NCI-H345 treated with DMSO at 0.1 percent for 48 hours (cell line): ENCODE measurements around the gene USP10.
A peak's percentile ranks its signal among the peaks of the same experiment; 100 is the strongest.

Source experiments
- DNase-seq: peaks from one replicate; lab custom pipeline; 2025; ENCODE audit not compliant: unreplicated experiment; lab: John Stamatoyannopoulos, UW

The USP10 gene

GRCh38 chr16:84768808-84769197 is 69.0 kb downstream of the USP10 start:
- no peak for DNase-seq

GRCh38 chr16:84769416-84769815 is 69.6 kb downstream of the USP10 start:
- DNase-seq: no peak

DNA sequence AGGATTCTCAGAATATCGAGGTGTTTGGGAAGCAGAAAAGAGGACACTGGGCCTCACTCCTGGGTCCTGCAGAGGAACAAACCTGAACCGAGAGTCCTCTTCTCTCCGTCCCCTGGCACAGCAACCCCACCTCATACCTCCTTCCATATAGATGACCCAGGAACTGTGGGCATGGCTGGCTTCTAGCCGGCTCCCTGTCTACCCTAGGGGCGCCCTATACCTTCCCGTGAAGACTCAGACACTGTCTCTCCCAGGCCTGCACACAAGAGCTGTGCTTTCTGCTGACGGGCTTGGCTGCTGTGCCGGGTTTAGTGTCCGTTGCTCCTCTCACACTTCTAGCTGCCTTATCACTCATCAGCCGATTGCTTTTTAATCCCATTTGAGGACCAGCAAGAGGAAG is 73.5 kb downstream of the USP10 start:
- DNase-seq: no peak

- DNase-seq: no peak
Observed at GRCh38 chr16:84774810-84775209, 75.0 kb downstream of the USP10 start.

- DNase-seq: no peak
Observed at GRCh38 chr16:84775262-84775810, 75.5 kb downstream of the USP10 start.

GRCh38 chr16:84777435-84777834 is 77.6 kb downstream of the USP10 start:
- DNase-seq: no peak

DNA sequence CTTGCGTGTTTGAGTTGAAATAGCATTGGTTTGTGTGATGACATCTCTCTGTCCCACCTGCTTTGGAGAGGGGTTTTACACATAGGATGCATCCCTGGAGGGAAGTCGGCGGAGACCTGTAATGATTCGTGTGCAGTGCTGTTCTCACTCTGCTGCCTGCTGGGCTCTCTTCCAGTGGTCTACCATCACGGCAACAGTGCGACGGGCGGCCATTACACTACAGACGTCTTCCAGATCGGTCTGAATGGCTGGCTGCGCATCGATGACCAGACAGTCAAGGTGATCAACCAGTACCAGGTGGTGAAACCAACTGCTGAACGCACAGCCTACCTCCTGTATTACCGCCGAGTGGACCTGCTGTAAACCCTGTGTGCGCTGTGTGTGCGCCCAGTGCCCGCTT is 78.9 kb downstream of the USP10 start:
- no peak for DNase-seq

DNA sequence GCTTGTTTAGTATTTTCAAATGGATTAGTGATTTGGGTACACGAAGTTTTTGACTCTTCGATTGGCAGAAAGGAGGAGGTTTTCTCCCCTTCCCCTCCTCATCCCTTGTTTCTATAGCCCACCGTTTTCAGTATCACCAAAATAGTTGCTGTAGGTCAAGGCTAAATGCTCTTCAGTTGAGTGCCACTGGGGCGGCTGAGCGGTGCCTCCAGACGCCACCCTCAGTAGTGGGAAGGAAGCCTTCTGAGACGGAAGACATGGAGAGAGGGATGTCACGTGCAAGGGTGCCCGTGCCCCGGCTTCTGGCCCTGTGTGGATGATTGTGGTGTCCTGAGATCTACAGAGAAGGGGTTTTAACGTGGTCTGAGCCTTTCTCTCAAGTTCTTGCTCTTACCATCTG is 80.3 kb downstream of the USP10 start:
- no peak for DNase-seq

- no peak for DNase-seq
Observed at GRCh38 chr16:84780544-84781376, 81.0 kb downstream of the USP10 start.

- no peak for DNase-seq
Observed at GRCh38 chr16:84782846-84783245, 83.0 kb downstream of the USP10 start.

GRCh38 chr16:84785843-84786581 is 86.2 kb downstream of the USP10 start:
- DNase-seq: peak; percentile 80

DNA sequence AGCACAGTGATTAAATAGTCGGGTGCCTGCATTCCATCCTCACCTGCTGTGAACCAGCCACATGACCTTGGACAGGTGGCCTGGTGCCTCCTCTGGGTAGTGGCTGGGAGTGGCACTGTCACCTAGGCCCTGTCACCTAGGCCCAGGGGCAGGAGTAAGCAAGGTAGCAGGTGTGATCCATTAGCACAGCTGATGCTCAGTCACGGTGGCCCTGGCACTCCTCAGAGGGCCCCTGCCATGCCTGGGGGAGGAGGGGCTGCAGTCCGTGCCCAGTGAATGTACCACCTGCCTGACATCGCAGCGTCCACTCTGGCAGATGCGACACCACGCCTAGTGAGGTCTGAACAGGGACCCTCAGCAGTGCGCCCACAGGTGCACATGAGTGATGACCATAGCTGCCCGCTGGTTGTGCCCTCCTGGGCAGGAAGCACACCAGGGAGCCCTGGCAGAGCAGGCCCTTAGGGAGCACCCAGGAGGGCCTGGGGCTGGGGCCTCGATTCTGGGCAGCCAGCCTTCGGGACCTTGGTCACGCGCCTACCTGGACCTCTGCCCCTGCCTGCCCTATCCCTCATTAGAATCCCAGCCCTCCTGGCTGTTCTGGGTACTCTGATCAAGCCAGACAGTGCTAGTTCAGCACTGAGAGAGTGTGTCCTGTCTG is 86.9 kb downstream of the USP10 start:
- DNase-seq: peak; percentile 68

GRCh38 chr16:84787263-84787622 is 87.4 kb downstream of the USP10 start:
- DNase-seq: no peak

GRCh38 chr16:84788920-84789391 is 89.2 kb downstream of the USP10 start:
- DNase-seq: no peak

DNA sequence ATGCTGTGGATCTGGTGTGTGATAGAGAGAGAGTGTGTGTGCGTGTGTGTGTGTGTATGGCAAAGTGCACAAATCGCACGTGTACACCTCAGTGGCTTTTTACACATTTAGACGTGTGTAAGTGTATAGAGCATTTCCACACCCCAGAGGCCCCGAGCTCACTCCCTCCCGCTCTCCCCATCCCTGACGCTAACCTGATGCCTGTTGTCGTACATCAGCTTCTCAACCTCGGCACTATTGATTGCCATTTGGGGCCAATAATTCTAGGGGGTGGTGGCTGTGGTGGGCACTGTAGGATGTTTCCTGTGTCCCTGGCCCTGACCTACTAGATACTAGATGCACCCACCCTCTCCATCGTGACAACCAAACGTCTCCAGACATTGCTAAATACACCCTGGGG is 89.6 kb downstream of the USP10 start:
- no peak for DNase-seq

- no peak for DNase-seq
Observed at GRCh38 chr16:84790301-84790700, 90.5 kb downstream of the USP10 start.

DNA sequence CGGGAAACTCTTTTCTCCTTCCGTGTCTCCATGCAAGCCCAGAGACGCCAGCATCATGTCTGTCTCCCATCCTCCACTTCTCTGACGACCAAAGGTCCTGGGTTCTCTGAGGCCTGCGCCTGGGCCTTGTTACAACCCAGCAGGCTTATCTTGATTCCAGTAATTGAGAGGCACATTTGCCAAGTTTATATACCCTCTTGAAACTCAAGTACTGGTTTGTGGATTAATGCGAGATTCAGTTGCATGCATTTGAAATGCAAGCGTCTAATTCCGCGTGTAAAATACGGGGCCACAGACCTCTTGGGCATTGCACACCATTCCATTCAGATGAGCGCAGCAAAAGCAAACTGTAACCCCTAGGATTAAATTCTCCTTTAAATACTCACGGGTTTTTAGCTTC is 91.3 kb downstream of the USP10 start:
- no peak for DNase-seq

GRCh38 chr16:84791501-84791900 is 91.7 kb downstream of the USP10 start:
- no peak for DNase-seq

DNA sequence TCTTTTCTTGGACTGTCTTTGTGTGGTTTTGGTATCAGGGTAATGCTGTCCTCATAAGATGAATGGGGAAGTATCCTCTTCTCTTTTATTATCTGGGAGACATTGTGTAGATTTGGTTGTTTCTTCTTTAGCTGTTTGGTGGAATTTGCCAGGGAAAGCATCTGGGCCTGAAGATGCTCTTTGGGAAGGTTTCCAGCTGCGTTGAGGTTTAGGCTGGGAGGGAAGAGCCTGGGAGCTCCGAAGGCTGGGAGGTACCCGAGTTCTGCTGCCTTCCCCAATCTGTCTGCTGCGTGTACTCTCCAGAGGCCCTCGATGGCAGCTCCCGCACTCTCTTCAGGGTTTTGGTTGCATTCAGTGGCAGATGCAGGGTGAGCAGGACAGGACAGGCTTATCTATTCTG is 94.4 kb downstream of the USP10 start:
- no peak for DNase-seq

GRCh38 chr16:84794626-84795025 is 94.8 kb downstream of the USP10 start:
- no peak for DNase-seq

GRCh38 chr16:84795329-84796053 is 95.7 kb downstream of the USP10 start:
- no peak for DNase-seq
